Neural progenitor cell (in vitro differentiated cells): ENCODE measurements around the gene MAGI1. TPM values are rescaled to one million over a fixed set of nuclear protein-coding genes. Genes with fewer than 3 reads are reported as not detected.

Source experiments
- DNase-seq: peaks from one replicate; pipeline ENCODE4 v3.0.0-alpha.2; 2016; ENCODE audit warnings: low spot score
- H2AFZ ChIP-seq: fragments of 200-600 bp; sonication (generic); replicated peaks from 2 replicates; pipeline ENCODE4 v1.6.1; 2016; ENCODE audit warnings: antibody characterized with exemption
- H3F3A ChIP-seq: fragments of 200-600 bp; sonication (generic); 2 replicates; pipeline ENCODE4 v1.6.1; 2016; ENCODE audit warnings: antibody characterized with exemption, low read depth
- H3K27ac ChIP-seq: fragments of 200-600 bp; sonication (generic); 2 replicates; pipeline ENCODE4 v1.5.1; 2016; ENCODE audit warnings: mild to moderate bottlenecking
- H3K27me3 ChIP-seq: fragments of 200-600 bp; sonication (generic); 2 replicates; pipeline ENCODE4 v1.6.1; 2016; ENCODE audit warnings: mild to moderate bottlenecking, moderate library complexity
- H3K36me3 ChIP-seq: fragments of 200-600 bp; sonication (generic); 2 replicates; pipeline ENCODE4 v1.5.1; 2016
- H3K4me1 ChIP-seq: fragments of 200-600 bp; sonication (generic); 2 replicates; pipeline ENCODE4 v1.6.1; 2016; ENCODE audit warnings: mixed run types
- H3K4me2 ChIP-seq: fragments of 200-600 bp; sonication (generic); 2 replicates; pipeline ENCODE4 v1.6.1; 2016
- H3K4me3 ChIP-seq: fragments of 200-600 bp; sonication (generic); 2 replicates; pipeline ENCODE4 v1.5.1; 2016
- H3K79me2 ChIP-seq: fragments of 200-600 bp; sonication (generic); 2 replicates; pipeline ENCODE4 v1.6.1; 2016; ENCODE audit warnings: low read depth
- H3K9ac ChIP-seq: fragments of 200-600 bp; sonication (generic); 2 replicates; pipeline ENCODE4 v1.6.1; 2016
- H3K9me3 ChIP-seq: fragments of 200-600 bp; sonication (generic); 2 replicates; pipeline ENCODE4 v1.5.1; 2016; ENCODE audit warnings: low read depth
- H4K20me1 ChIP-seq: fragments of 200-600 bp; sonication (generic); 2 replicates; pipeline ENCODE4 v1.6.1; 2016; ENCODE audit warnings: low read depth
- H3K27ac Mint-ChIP-seq: 3 replicates; pipeline ENCODE4 v1.8.0; 2021; ENCODE audit warnings: mixed read lengths
- H3K27me3 Mint-ChIP-seq: 2 replicates; pipeline ENCODE4 v1.8.0; 2022; ENCODE audit warnings: low read depth, mild to moderate bottlenecking, inconsistent platforms, moderate library complexity, mixed read lengths; ENCODE audit not compliant: insufficient read depth
- H3K36me3 Mint-ChIP-seq: 3 replicates; pipeline ENCODE4 v1.8.0; 2021; ENCODE audit warnings: mixed read lengths
- H3K4me1 Mint-ChIP-seq: 3 replicates; pipeline ENCODE4 v1.8.0; 2021; ENCODE audit warnings: mixed read lengths
- H3K4me3 Mint-ChIP-seq: 3 replicates; pipeline ENCODE4 v1.8.0; 2021; ENCODE audit warnings: mild to moderate bottlenecking, moderate library complexity, mixed read lengths
- H3K9me3 Mint-ChIP-seq: 3 replicates; pipeline ENCODE4 v1.8.0; 2020; ENCODE audit warnings: mixed read lengths
- CTCF ChIP-seq: fragments of 200-600 bp; sonication (generic); IDR thresholded peaks from 2 replicates; pipeline ENCODE4 v1.5.1; 2017; ENCODE audit warnings: antibody characterized with exemption, mild to moderate bottlenecking
- EZH2 ChIP-seq: fragments of 200-600 bp; sonication (generic); IDR thresholded peaks from 2 replicates; pipeline ENCODE4 v1.6.1; 2017; ENCODE audit warnings: antibody characterized with exemption, mild to moderate bottlenecking, moderate library complexity
- EZH2phosphoT487 ChIP-seq: fragments of 200-600 bp; sonication (generic); IDR thresholded peaks from 2 replicates; pipeline ENCODE4 v1.6.1; 2017; ENCODE audit warnings: antibody characterized with exemption
- total RNA-seq: library from RNA; depleted of rRNA; stranded (reverse); fragments of >200 nt; gene quantifications from 2 replicates; pipeline ENCODE4 v1.2.3, GENCODE V29; 2015; ENCODE audit warnings: low replicate concordance

Gene MAGI1
- total RNA-seq, 1 donor from 2014 or later = 40.6 TPM

- Mint-ChIP-seq H3K27ac (no peak overlapping the region), H3K27me3 (no peaks in the 10 kb centered on the region), H3K36me3 (no peaks in the 10 kb centered on the region), H3K4me1 (peaks cover 20% of the 10 kb centered on the region), H3K9me3 (no peaks in the 10 kb centered on the region), H3K4me3 (no peak overlapping the region)
- Histone ChIP-seq H3K27me3 (no peaks in the 10 kb centered on the region), H3K79me2 (no peaks in the 10 kb centered on the region), H3K9me3 (no peaks in the 10 kb centered on the region), H3K4me1 (peaks cover 18% of the 10 kb centered on the region), H2AFZ (no peak overlapping the region), H3K4me2 (no peak overlapping the region), H3F3A (peaks cover 13% of the 10 kb centered on the region), H3K9ac (no peak overlapping the region), H3K4me3 (no peak overlapping the region), H3K27ac (no peak overlapping the region), H3K36me3 (no peaks in the 10 kb centered on the region), H4K20me1 (peaks cover 15% of the 10 kb centered on the region)
- no peak for DNase-seq
- TF ChIP-seq EZH2phosphoT487 = no peak
- no peak for TF ChIP-seq EZH2
- TF ChIP-seq CTCF = no peak
Observed at GRCh38 chr3:65443739-65444446, 594.8 kb downstream of the MAGI1 start.

GRCh38 chr3:65439641-65440284, 599.0 kb downstream of the MAGI1 start:
- peaks cover 8% of the 10 kb centered on the region for H3K4me1 ChIP-seq
- TF ChIP-seq EZH2 = no peak
- peak; percentile 70 for TF ChIP-seq CTCF
- Mint-ChIP-seq H3K27ac (peak overlapping the region; percentile 28), H3K4me1 (peaks cover 11% of the 10 kb centered on the region), H3K27me3 (no peaks in the 10 kb centered on the region), H3K9me3 (no peaks in the 10 kb centered on the region), H3K36me3 (peaks cover 17% of the 10 kb centered on the region), H3K4me3 (no peak overlapping the region)
- H2AFZ ChIP-seq = no peak overlapping the region
- no peak overlapping the region for H3K4me3 ChIP-seq
- H3K27me3 ChIP-seq = no peaks in the 10 kb centered on the region
- H4K20me1 ChIP-seq = no peaks in the 10 kb centered on the region
- no peaks in the 10 kb centered on the region for H3K36me3 ChIP-seq
- no peak overlapping the region for H3K4me2 ChIP-seq
- no peak overlapping the region for H3K27ac ChIP-seq
- H3K9me3 ChIP-seq = no peaks in the 10 kb centered on the region
- peak; percentile 80 for DNase-seq
- H3F3A ChIP-seq = peaks cover 7% of the 10 kb centered on the region
- H3K9ac ChIP-seq = no peak overlapping the region
- H3K79me2 ChIP-seq = no peaks in the 10 kb centered on the region

- H3K36me3 Mint-ChIP-seq = peaks cover 24% of the 10 kb centered on the region
- no peak for DNase-seq
- no peak overlapping the region for H3K27ac ChIP-seq
- H3F3A ChIP-seq = peaks cover 7% of the 10 kb centered on the region
- H3K9me3 ChIP-seq = no peaks in the 10 kb centered on the region
- H4K20me1 ChIP-seq = no peaks in the 10 kb centered on the region
- no peak overlapping the region for H2AFZ ChIP-seq
- no peak overlapping the region for H3K4me2 ChIP-seq
- no peaks in the 10 kb centered on the region for H3K9me3 Mint-ChIP-seq
- H3K9ac ChIP-seq = no peak overlapping the region
- H3K27ac Mint-ChIP-seq = no peak overlapping the region
- no peak for TF ChIP-seq EZH2
- H3K4me3 Mint-ChIP-seq = no peak overlapping the region
- H3K4me1 Mint-ChIP-seq = peaks cover 11% of the 10 kb centered on the region
- peaks cover 8% of the 10 kb centered on the region for H3K4me1 ChIP-seq
- no peaks in the 10 kb centered on the region for H3K36me3 ChIP-seq
- H3K79me2 ChIP-seq = no peaks in the 10 kb centered on the region
- H3K27me3 Mint-ChIP-seq = no peaks in the 10 kb centered on the region
- H3K27me3 ChIP-seq = no peaks in the 10 kb centered on the region
- H3K4me3 ChIP-seq = no peak overlapping the region
Observed at GRCh38 chr3:65438612-65439011, 600.1 kb downstream of the MAGI1 start.

- no peaks in the 10 kb centered on the region for H3K36me3 ChIP-seq
- H3K4me3 ChIP-seq = no peak overlapping the region
- no peak overlapping the region for H3K4me2 ChIP-seq
- H3K4me1 Mint-ChIP-seq = peaks cover 11% of the 10 kb centered on the region
- no peak overlapping the region for H2AFZ ChIP-seq
- no peaks in the 10 kb centered on the region for H3K27me3 Mint-ChIP-seq
- H3K36me3 Mint-ChIP-seq = peaks cover 25% of the 10 kb centered on the region
- no peaks in the 10 kb centered on the region for H4K20me1 ChIP-seq
- TF ChIP-seq EZH2phosphoT487 (no peak), CTCF (no peak), EZH2 (no peak)
- no peak overlapping the region for H3K27ac ChIP-seq
- no peak overlapping the region for H3K27ac Mint-ChIP-seq
- no peak for DNase-seq
- H3F3A ChIP-seq = peaks cover 7% of the 10 kb centered on the region
- peaks cover 8% of the 10 kb centered on the region for H3K4me1 ChIP-seq
- H3K9me3 ChIP-seq = no peaks in the 10 kb centered on the region
- no peak overlapping the region for H3K9ac ChIP-seq
- no peak overlapping the region for H3K4me3 Mint-ChIP-seq
- H3K79me2 ChIP-seq = no peaks in the 10 kb centered on the region
- H3K27me3 ChIP-seq = no peaks in the 10 kb centered on the region
- H3K9me3 Mint-ChIP-seq = no peaks in the 10 kb centered on the region
Observed at GRCh38 chr3:65438096-65438495, 600.6 kb downstream of the MAGI1 start.
